H1 (cell line): Measurements from ENCODE around the gene CRYAB. TPM values are rescaled to one million over a fixed set of nuclear protein-coding genes. Genes with fewer than 3 reads are reported as not detected.

Experiments used
- CTCF ChIA-PET: fragments of 300-600 bp; sonication (Branson Sonifier 250); formaldehyde crosslinking; loops from one replicate; lab custom pipeline; 2021; ENCODE audit not compliant: partially characterized antibody; lab: Charles Lee
- POLR2A ChIA-PET: fragments of 300-600 bp; sonication (Branson Sonifier 250); formaldehyde crosslinking; loops from one replicate; lab custom pipeline; 2021; ENCODE audit warnings: inconsistent platforms; ENCODE audit not compliant: partially characterized antibody; lab: Charles Lee
- DNase-seq, 2 experiments: peaks; one replicate each; pipeline versions ENCODE4 v3.0.0 to v3.0.0-alpha.2; 2010 to 2022; ENCODE audit warnings: low spot score in 2 of 2, low read depth in 1 of 2, mixed read lengths in 1 of 2
- FAIRE-seq: peaks from 2 replicates; lab custom pipeline; 2011; peaks lifted over from hg19 to GRCh38; lab: Jason Lieb, UNC
- H2AFZ ChIP-seq: 2 replicates; pipeline ENCODE4 v1.8.1; 2012; ENCODE audit warnings: low read length, inconsistent platforms
- H2AK5ac ChIP-seq: 2 replicates; pipeline ENCODE4 v1.6.1; 2013; ENCODE audit warnings: low read depth, low read length
- H2BK120ac ChIP-seq: replicated peaks from 2 replicates; pipeline ENCODE3; 2013; ENCODE audit warnings: low read depth, low read length, inconsistent platforms
- H2BK12ac ChIP-seq: 2 replicates; pipeline ENCODE4 v1.6.1; 2013; ENCODE audit warnings: low read depth, low read length
- H2BK15ac ChIP-seq: 2 replicates; pipeline ENCODE4 v1.6.1; 2013; ENCODE audit warnings: low read length
- H2BK20ac ChIP-seq: 2 replicates; pipeline ENCODE4 v1.6.1; 2013; ENCODE audit warnings: low read length
- H2BK5ac ChIP-seq: 2 replicates; pipeline ENCODE4 v1.6.1; 2013; ENCODE audit warnings: low read depth, low read length
- H3K14ac ChIP-seq: 2 replicates; pipeline ENCODE4 v1.6.1; 2013; ENCODE audit warnings: inconsistent platforms; ENCODE audit not compliant: insufficient read length
- H3K18ac ChIP-seq: 2 replicates; pipeline ENCODE4 v1.6.1; 2013; ENCODE audit warnings: low read length; ENCODE audit errors: extremely low read depth
- H3K23ac ChIP-seq: 2 replicates; pipeline ENCODE4 v1.6.1; 2013; ENCODE audit warnings: inconsistent platforms; ENCODE audit not compliant: insufficient read length
- H3K23me2 ChIP-seq: 2 replicates; pipeline ENCODE4 v1.6.1; 2013; ENCODE audit warnings: low read depth, low read length
- H3K27ac ChIP-seq: 2 replicates; pipeline ENCODE4 v1.6.1; 2011; ENCODE audit warnings: low read depth, low read length, inconsistent platforms
- H3K27me3 ChIP-seq, 4 experiments: replicated peaks in 1 of 4; 1 replicate in 1 of 4; 2 replicates in 3 of 4; pipeline versions ENCODE4 v1.6.1 to v1.8.1; 2011 to 2013; ENCODE audit warnings: low read length in 3 of 4, mild to moderate bottlenecking in 3 of 4, inconsistent platforms in 2 of 4, mixed read lengths in 2 of 4, moderate library complexity in 1 of 4; ENCODE audit not compliant: control insufficient read depth in 3 of 4, insufficient read depth in 3 of 4; ENCODE audit errors: extremely low read depth in 1 of 4
- H3K36me3 ChIP-seq, 4 experiments: 2 replicates each; pipeline versions ENCODE4 v1.6.1 to v1.8.1; 2011 to 2013; ENCODE audit warnings: mild to moderate bottlenecking in 4 of 4, low read length in 3 of 4, moderate library complexity in 2 of 4, control low read depth in 1 of 4, inconsistent platforms in 1 of 4; ENCODE audit not compliant: insufficient read depth in 4 of 4, control insufficient read depth in 2 of 4
- H3K4ac ChIP-seq: replicated peaks from 2 replicates; pipeline ENCODE3; 2013; ENCODE audit warnings: low read length, low read depth, mixed read lengths, inconsistent platforms; ENCODE audit not compliant: insufficient read length
- H3K4me1 ChIP-seq, 4 experiments: replicated peaks in 1 of 4; 1 replicate in 1 of 4; 2 replicates in 3 of 4; pipeline versions ENCODE4 v1.6.1 to v1.8.1; 2011 to 2013; ENCODE audit warnings: low read length in 3 of 4, inconsistent platforms in 2 of 4, mixed read lengths in 1 of 4; ENCODE audit not compliant: insufficient read depth in 4 of 4, control insufficient read depth in 3 of 4
- H3K4me2 ChIP-seq, 2 experiments: 2 replicates each; pipeline versions ENCODE4 v1.6.1 to v1.8.1; 2011 to 2013; ENCODE audit warnings: low read depth in 2 of 2, low read length in 2 of 2, control low read depth in 1 of 2, inconsistent platforms in 1 of 2, mild to moderate bottlenecking in 1 of 2; ENCODE audit not compliant: insufficient read depth in 1 of 2
- H3K4me3 ChIP-seq, 4 experiments: fragments of 200-600, 300-600 bp in 1 of 4; sonication (generic), shearing (Covaris generic), sonication (Bioruptor Twin) in 1 of 4; 2 replicates each; pipeline versions ENCODE4 v1.5.1 to v1.8.1; 2011 to 2016; ENCODE audit warnings: low read length in 4 of 4, low read depth in 3 of 4, control low read depth in 2 of 4, inconsistent platforms in 2 of 4, mild to moderate bottlenecking in 2 of 4, mixed read lengths in 1 of 4, moderate library complexity in 1 of 4; ENCODE audit not compliant: insufficient read depth in 2 of 4; ENCODE audit errors: extremely low read depth in 1 of 4
- H3K56ac ChIP-seq: replicated peaks from 2 replicates; pipeline ENCODE3; 2013; ENCODE audit warnings: low read depth, mild to moderate bottlenecking, mixed read lengths, low read length, inconsistent platforms; ENCODE audit not compliant: insufficient read length
- H3K79me1 ChIP-seq: 2 replicates; pipeline ENCODE4 v1.6.1; 2013; ENCODE audit warnings: low read depth, low read length, control low read depth
- H3K79me2 ChIP-seq, 2 experiments: 2 replicates each; pipeline versions ENCODE4 v1.6.1 to v1.8.1; 2012 to 2013; ENCODE audit warnings: low read length in 2 of 2, mild to moderate bottlenecking in 2 of 2, inconsistent platforms in 1 of 2; ENCODE audit not compliant: insufficient read depth in 2 of 2, control insufficient read depth in 1 of 2
- H3K9ac ChIP-seq, 4 experiments: replicated peaks in 1 of 4; 1 replicate in 1 of 4; 2 replicates in 3 of 4; pipeline versions ENCODE4 v1.6.1 to v1.8.1; 2011 to 2013; ENCODE audit warnings: low read depth in 3 of 4, low read length in 3 of 4, control low read depth in 2 of 4, mild to moderate bottlenecking in 2 of 4, moderate library complexity in 2 of 4, inconsistent platforms in 1 of 4; ENCODE audit errors: extremely low read depth in 1 of 4
- H3K9me3 ChIP-seq, 2 experiments: 2 replicates each; pipeline versions ENCODE4 v1.6.1 to v1.8.1; 2012 to 2013; ENCODE audit warnings: mild to moderate bottlenecking in 2 of 2, moderate library complexity in 2 of 2, control low read depth in 1 of 2, inconsistent platforms in 1 of 2, low read depth in 1 of 2, low read length in 1 of 2, mixed read lengths in 1 of 2; ENCODE audit not compliant: insufficient read depth in 2 of 2
- H4K20me1 ChIP-seq, 2 experiments: replicated peaks in 1 of 2; 2 replicates each; pipeline versions ENCODE3 to v1.8.1; 2011 to 2013; ENCODE audit warnings: inconsistent platforms in 2 of 2, low read length in 2 of 2, mild to moderate bottlenecking in 1 of 2; ENCODE audit not compliant: insufficient read depth in 2 of 2, control insufficient read depth in 1 of 2
- H4K5ac ChIP-seq: 2 replicates; pipeline ENCODE4 v1.6.1; 2013; ENCODE audit warnings: low read length, low read depth, mixed read lengths, inconsistent platforms; ENCODE audit not compliant: insufficient read length
- H4K8ac ChIP-seq: 2 replicates; pipeline ENCODE4 v1.8.0; 2013; ENCODE audit warnings: mild to moderate bottlenecking, moderate library complexity, low read length, inconsistent platforms; ENCODE audit not compliant: insufficient read depth; ENCODE audit errors: extremely low read depth
- H4K91ac ChIP-seq: replicated peaks from 2 replicates; pipeline ENCODE3; 2013; ENCODE audit warnings: low read length, mixed read lengths, inconsistent platforms; ENCODE audit not compliant: insufficient read length
- CEBPB ChIP-seq: IDR thresholded peaks from 2 replicates; pipeline ENCODE4 v1.6.1; 2012; ENCODE audit warnings: low read depth, low read length
- CHD2 ChIP-seq: IDR thresholded peaks from 2 replicates; pipeline ENCODE4 v1.6.1; 2012; ENCODE audit warnings: low read length, improper control_type of control experiment
- GABPA ChIP-seq: IDR thresholded peaks from 2 replicates; pipeline ENCODE4 v1.6.1; 2011; ENCODE audit warnings: mild to moderate bottlenecking, low read length, moderate library complexity, borderline replicate concordance; ENCODE audit not compliant: insufficient read depth
- HDAC6 ChIP-seq: IDR thresholded peaks from one replicate; pipeline ENCODE4 v1.7.1; 2012; ENCODE audit warnings: low read depth, mild to moderate bottlenecking, inconsistent platforms, low read length, moderate library complexity
- SIX5 ChIP-seq: IDR thresholded peaks from 2 replicates; pipeline ENCODE4 v1.6.1; 2011; ENCODE audit warnings: mild to moderate bottlenecking, low read depth, low read length
- TBP ChIP-seq: IDR thresholded peaks from 2 replicates; pipeline ENCODE4 v1.6.1; 2011; ENCODE audit warnings: low read depth, low read length, improper control_type of control experiment
- WGBS, 2 experiments: shearing (Covaris generic) in 1 of 2; methylation state at CpG; one replicate each; pipeline versions ENCODE4 v1.1.6 to v1.1.7; 2013 to 2015; ENCODE audit warnings: low lambda C conversion rate in 2 of 2, mixed read lengths in 2 of 2, inconsistent platforms in 1 of 2, low coverage in 1 of 2, missing lambda C conversion rate in 1 of 2; ENCODE audit not compliant: insufficient replicate concordance in 2 of 2, insufficient coverage in 1 of 2, insufficient read length in 1 of 2; ENCODE audit errors: extremely low coverage in 1 of 2, missing lambda C conversion rate in 1 of 2; 5-methylcytosine and 5-hydroxymethylcytosine counted together
- polyA plus RNA-seq, 7 experiments: library from polyadenylated mRNA; depleted of rRNA in 3 of 7; stranded (reverse) in 5 of 7; unstranded in 2 of 7; fragments of >200 nt in 5 of 7; fragments of 200-250 nt in 2 of 7; gene quantifications; 1 replicate in 5 of 7; 2 replicates in 1 of 7; 4 replicates in 1 of 7; pipeline versions ENCODE4 v1.2.1 to v1.2.3, GENCODE V29; 2011 to 2013; ENCODE audit warnings: missing spikeins in 2 of 7, mixed read lengths in 2 of 7
- total RNA-seq: library from RNA; stranded (reverse); fragmentation: NEBNext Ultra II Directional; extraction: Animal tissue kit (Norgen Biotek cat#: 25700); gene quantifications from 2 replicates; pipeline ENCODE4 v1.2.1, GENCODE V29; 2021
- TF ChIP-seq, protein P1 (sequence below): IDR thresholded peaks from 2 replicates; pipeline ENCODE4 v1.6.1; 2012; ENCODE audit warnings: inconsistent platforms
- TF ChIP-seq, protein P2 (sequence below): IDR thresholded peaks from 2 replicates; pipeline ENCODE4 v1.6.1; 2012; ENCODE audit warnings: low read length, inconsistent platforms

The CRYAB gene
- total and polyA plus RNA-seq, 2 of the 8 experiments (the other 6 are each of a cell fraction or from before 2014, with no cell fraction given) = 1.9 to 2.0 TPM

DNA sequence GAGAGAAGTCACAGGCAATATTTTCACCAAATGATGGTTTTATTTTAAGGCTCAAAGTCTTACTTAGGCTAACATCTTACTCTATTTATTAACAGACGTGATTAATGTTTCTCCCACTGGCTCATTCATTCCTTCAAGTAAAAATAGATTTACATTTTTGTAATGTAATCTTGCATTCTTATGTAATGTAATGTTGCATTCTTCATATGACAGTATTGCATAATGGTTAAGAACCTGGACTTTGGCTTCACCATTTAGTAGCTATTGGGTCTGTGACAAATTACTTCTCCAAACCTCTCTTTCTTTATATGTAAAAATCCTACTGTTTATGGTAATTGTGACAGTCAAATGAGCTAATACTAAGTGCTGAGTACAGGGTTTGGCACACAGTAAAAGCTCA lies 22.3 kb upstream of the CRYAB start:
- H3K9ac ChIP-seq = no peak overlapping the region
- DNase-seq (no peak), FAIRE-seq (no peak)
- no peaks in the 10 kb centered on the region for H3K36me3 ChIP-seq
- H4K8ac ChIP-seq = no peak overlapping the region
- H3K18ac ChIP-seq = no peak overlapping the region
- no peak overlapping the region for H2BK15ac ChIP-seq
- H2AK5ac ChIP-seq = no peak overlapping the region
- H3K79me1 ChIP-seq = no peaks in the 10 kb centered on the region
- H2AFZ ChIP-seq = no peak overlapping the region
- no peaks in the 10 kb centered on the region for H4K20me1 ChIP-seq
- 79% methylated on average over 1 of the region's 1 CpG; no CpG with 5 or more reads in 1 of the 2 experiments for WGBS, 2 experiments
- H4K5ac ChIP-seq = no peak overlapping the region
- H2BK20ac ChIP-seq = no peak overlapping the region
- no peak overlapping the region for H4K91ac ChIP-seq
- no peaks in the 10 kb centered on the region for H3K9me3 ChIP-seq
- H3K27me3 ChIP-seq = no peaks in the 10 kb centered on the region
- H3K4me2 ChIP-seq = no peak overlapping the region
- H3K27ac ChIP-seq = no peak overlapping the region
- TF ChIP-seq, protein P1, sequence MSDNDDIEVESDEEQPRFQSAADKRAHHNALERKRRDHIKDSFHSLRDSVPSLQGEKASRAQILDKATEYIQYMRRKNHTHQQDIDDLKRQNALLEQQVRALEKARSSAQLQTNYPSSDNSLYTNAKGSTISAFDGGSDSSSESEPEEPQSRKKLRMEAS = no peak
- no peak for TF ChIP-seq SIX5
- no peak for TF ChIP-seq CEBPB
- no peak for TF ChIP-seq CHD2
- TF ChIP-seq, protein P2, sequence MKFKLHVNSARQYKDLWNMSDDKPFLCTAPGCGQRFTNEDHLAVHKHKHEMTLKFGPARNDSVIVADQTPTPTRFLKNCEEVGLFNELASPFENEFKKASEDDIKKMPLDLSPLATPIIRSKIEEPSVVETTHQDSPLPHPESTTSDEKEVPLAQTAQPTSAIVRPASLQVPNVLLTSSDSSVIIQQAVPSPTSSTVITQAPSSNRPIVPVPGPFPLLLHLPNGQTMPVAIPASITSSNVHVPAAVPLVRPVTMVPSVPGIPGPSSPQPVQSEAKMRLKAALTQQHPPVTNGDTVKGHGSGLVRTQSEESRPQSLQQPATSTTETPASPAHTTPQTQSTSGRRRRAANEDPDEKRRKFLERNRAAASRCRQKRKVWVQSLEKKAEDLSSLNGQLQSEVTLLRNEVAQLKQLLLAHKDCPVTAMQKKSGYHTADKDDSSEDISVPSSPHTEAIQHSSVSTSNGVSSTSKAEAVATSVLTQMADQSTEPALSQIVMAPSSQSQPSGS = no peak
- no peak for TF ChIP-seq GABPA
- TF ChIP-seq TBP = no peak
- TF ChIP-seq HDAC6 = no peak
- no peaks in the 10 kb centered on the region for H3K79me2 ChIP-seq
- H3K4ac ChIP-seq = no peak overlapping the region
- no peak overlapping the region for H2BK12ac ChIP-seq
- no peak overlapping the region for H2BK5ac ChIP-seq
- no peak overlapping the region for H3K23ac ChIP-seq
- no peak overlapping the region for H2BK120ac ChIP-seq
- ChIA-PET CTCF (interaction anchor here (0.7 to 25.5 kb wide), 9 partner anchors 11 to 156 kb away, joined by 3 to 565 read pairs (median 4); partner anchors contain the start of genes ALG9 and CRYAB), POLR2A (no interaction called here)
- no peak overlapping the region for H3K56ac ChIP-seq
- no peak overlapping the region for H3K4me3 ChIP-seq
- peaks cover 9 to 20% (median 10%) of the 10 kb centered on the region in 4 experiments for H3K4me1 ChIP-seq
- H3K23me2 ChIP-seq = peaks cover 10% of the 10 kb centered on the region
- H3K14ac ChIP-seq = no peak overlapping the region
